Sigmoid colon (tissue), 7 donors: ENCODE results near the gene FOXD2. TPM values are rescaled to one million over a fixed set of nuclear protein-coding genes. Genes with fewer than 3 reads are reported as not detected.

Source experiments
- DNase-seq: peaks from one replicate; pipeline ENCODE4 v3.0.0-alpha.2; 2019
- H3K27ac ChIP-seq, 4 donors: fragments of 200-600 bp; sonication (generic); one replicate each; pipeline ENCODE4 v1.5.1; 2016 to 2019; ENCODE audit warnings: mild to moderate bottlenecking in 1 of 4
- H3K27me3 ChIP-seq, 3 donors: fragments of 200-600 bp; sonication (generic); one replicate each; pipeline ENCODE4 v1.5.1; 2019; ENCODE audit warnings: mild to moderate bottlenecking in 1 of 3
- H3K36me3 ChIP-seq, 4 donors: fragments of 200-600 bp; sonication (generic); one replicate each; pipeline ENCODE4 v1.5.1; 2016 to 2019
- H3K4me1 ChIP-seq, 4 donors: fragments of 200-600 bp; sonication (generic); one replicate each; pipeline ENCODE4 v1.5.1; 2017 to 2019
- H3K4me3 ChIP-seq, 4 donors: fragments of 200-600 bp; sonication (generic); one replicate each; pipeline ENCODE4 v1.5.1; 2017 to 2019; ENCODE audit warnings: mild to moderate bottlenecking in 2 of 4, moderate library complexity in 1 of 4
- H3K9me3 ChIP-seq, 4 donors: fragments of 200-600 bp in 3 of 4; sonication (generic) in 3 of 4; one replicate each; pipeline versions ENCODE4 v1.5.1 to v1.6.1; 2013 to 2019
- CTCF ChIP-seq, 4 experiments: fragments of 450-650 bp in 3 of 4; fragments of 200-600 bp in 1 of 4; IDR thresholded peaks; one replicate each; pipeline ENCODE4 v1.5.1; 2016 to 2019; ENCODE audit warnings: antibody characterized with exemption in 4 of 4, mild to moderate bottlenecking in 3 of 4, moderate library complexity in 2 of 4
- EP300 ChIP-seq, 4 donors: sonication (generic); formaldehyde crosslinking; IDR thresholded peaks; one replicate each; pipeline ENCODE4 v1.6.1; 2017; ENCODE audit warnings: antibody characterized with exemption in 4 of 4
- POLR2A ChIP-seq, 2 donors: fragments of 450-650 bp; IDR thresholded peaks; one replicate each; pipeline ENCODE4 v1.6.1; 2016; ENCODE audit warnings: antibody characterized with exemption in 2 of 2, mild to moderate bottlenecking in 2 of 2, moderate library complexity in 2 of 2
- POLR2AphosphoS5 ChIP-seq, 4 donors: sonication (generic); formaldehyde crosslinking; IDR thresholded peaks; one replicate each; pipeline ENCODE4 v1.6.1; 2017; ENCODE audit warnings: antibody characterized with exemption in 4 of 4
- WGBS, 2 donors: extraction: QIAGEN DNeasy Blood & Tissue Kit; methylation state at CpG; one replicate each; pipeline ENCODE4 v1.1.7; 2013; 5-methylcytosine and 5-hydroxymethylcytosine counted together
- intact Hi-C: fragments of 100-400 bp; cut with DNase I; formaldehyde crosslinking; loops from one replicate; pipeline ENCODE4 v1.15.1; 2023
- polyA plus RNA-seq, 3 donors: library from polyadenylated mRNA; stranded (reverse); fragments of 200-250 nt; gene quantifications; one replicate each; pipeline ENCODE4 v1.2.3, GENCODE V29; 2013
- total RNA-seq, 4 donors: library from RNA; depleted of rRNA; stranded (reverse); fragments of >200 nt; gene quantifications; one replicate each; pipeline ENCODE4 v1.1.0, GENCODE V29; 2016
- donor health status: healthy with polysubstance abuse.
- donor health status: Bipolar disorder and iron deficiency.
- donor health status: healthy.

The FOXD2 gene
- total and polyA plus RNA-seq, 7 donors, result under 0.01 to 4.9 (median 3.0) TPM; not detected in 2

GRCh38 chr1:47460040-47460439, 22.2 kb downstream of the FOXD2 start:
- TF ChIP-seq EP300 (IDR thresholded peaks at IDR 0.05) (no peak), POLR2A (IDR thresholded peaks at IDR 0.05) (no peak), POLR2AphosphoS5 (IDR thresholded peaks at IDR 0.05) (no peak), CTCF (IDR thresholded peaks at IDR 0.05) (no peak)
- intact Hi-C loops, result no loop called here
- no peaks in the 10 kb centered on the region for H3K36me3 ChIP-seq
- H3K27ac ChIP-seq, result no peak overlapping the region
- WGBS, 2 donors, result 27 to 61% methylated on average over 5 of the region's 5 CpGs
- no peak overlapping the region for H3K4me3 ChIP-seq
- DNase-seq, result no peak
- H3K9me3 ChIP-seq, result no peaks in the 10 kb centered on the region
- H3K27me3 ChIP-seq, result peaks cover 0 to 69% (median 29%) of the 10 kb centered on the region in 3 donors
- H3K4me1 ChIP-seq, result no peaks in the 10 kb centered on the region

- Histone ChIP-seq H3K4me3 (no peak overlapping the region), H3K27ac (no peak overlapping the region), H3K4me1 (no peaks in the 10 kb centered on the region), H3K36me3 (no peaks in the 10 kb centered on the region), H3K27me3 (peaks cover 0 to 65% (median 29%) of the 10 kb centered on the region in 3 donors), H3K9me3 (no peaks in the 10 kb centered on the region)
- TF ChIP-seq POLR2AphosphoS5 (IDR thresholded peaks at IDR 0.05) (no peak), CTCF (IDR thresholded peaks at IDR 0.05) (no peak), POLR2A (IDR thresholded peaks at IDR 0.05) (no peak), EP300 (IDR thresholded peaks at IDR 0.05) (no peak)
- DNase-seq, result no peak
- intact Hi-C loops, result no loop called here
Observed at GRCh38 chr1:47460456-47460855, 22.6 kb downstream of the FOXD2 start.

- peaks cover 0 to 53% (median 14%) of the 10 kb centered on the region in 3 donors for H3K27me3 ChIP-seq
- WGBS, 2 donors, result 59 to 64% methylated on average over 3 of the region's 3 CpGs
Observed at GRCh38 chr1:47465605-47466004, 27.8 kb downstream of the FOXD2 start.

GRCh38 chr1:47468709-47469389, 31.0 kb downstream of the FOXD2 start:
- Histone ChIP-seq H3K36me3 (no peaks in the 10 kb centered on the region), H3K4me3 (no peak overlapping the region), H3K9me3 (no peaks in the 10 kb centered on the region), H3K27ac (no peak overlapping the region), H3K4me1 (no peaks in the 10 kb centered on the region), H3K27me3 (peaks cover 0 to 26% (median 4%) of the 10 kb centered on the region in 3 donors)
- DNase-seq, result no peak
- intact Hi-C loops, result no loop called here
- TF ChIP-seq POLR2A (IDR thresholded peaks at IDR 0.05), result no peak
- no peak for TF ChIP-seq EP300 (IDR thresholded peaks at IDR 0.05)
- TF ChIP-seq POLR2AphosphoS5 (IDR thresholded peaks at IDR 0.05), result no peak
- no peak for TF ChIP-seq CTCF (IDR thresholded peaks at IDR 0.05)
- WGBS, 2 donors, result 75 to 88% methylated on average over 4 of the region's 4 CpGs

More at GRCh38 chr1:47465605-47466004, 27.8 kb downstream of the FOXD2 start:
- Histone ChIP-seq H3K4me3 (no peak overlapping the region), H3K36me3 (no peaks in the 10 kb centered on the region), H3K9me3 (no peaks in the 10 kb centered on the region), H3K4me1 (no peaks in the 10 kb centered on the region), H3K27ac (no peak overlapping the region)
- no peak for DNase-seq
- intact Hi-C loops, result no loop called here
- TF ChIP-seq POLR2AphosphoS5 (IDR thresholded peaks at IDR 0.05), result no peak
- no peak for TF ChIP-seq EP300 (IDR thresholded peaks at IDR 0.05)
- TF ChIP-seq POLR2A (IDR thresholded peaks at IDR 0.05), result no peak
- no peak for TF ChIP-seq CTCF (IDR thresholded peaks at IDR 0.05)

GRCh38 chr1:47469390-47469759, 31.5 kb downstream of the FOXD2 start:
- intact Hi-C loops, result no loop called here

More at GRCh38 chr1:47469390-47469759, 31.5 kb downstream of the FOXD2 start:
- no peak overlapping the region for H3K4me3 ChIP-seq
- DNase-seq, result no peak
- no peak for TF ChIP-seq POLR2AphosphoS5 (IDR thresholded peaks at IDR 0.05)
- no peak for TF ChIP-seq POLR2A (IDR thresholded peaks at IDR 0.05)
- TF ChIP-seq CTCF (IDR thresholded peaks at IDR 0.05), result no peak
- no peak for TF ChIP-seq EP300 (IDR thresholded peaks at IDR 0.05)
- no peak overlapping the region for H3K27ac ChIP-seq
- H3K9me3 ChIP-seq, result no peaks in the 10 kb centered on the region
- peaks cover 0 to 20% (median 4%) of the 10 kb centered on the region in 3 donors for H3K27me3 ChIP-seq
- no peaks in the 10 kb centered on the region for H3K36me3 ChIP-seq
- no peaks in the 10 kb centered on the region for H3K4me1 ChIP-seq
- WGBS, 2 donors, result 88 to 93% methylated on average over 2 of the region's 2 CpGs
